Measurements from ENCODE around the gene KRTAP5-5. TPM values are rescaled to one million over a fixed set of nuclear protein-coding genes. Genes with fewer than 3 reads are reported as not detected.
"Not testable (repeated sequence)": the region's sequence is repeated elsewhere in the genome, so short reads cannot be mapped to it uniquely, and the experiment has no call there.

The KRTAP5-5 gene
- total RNA-seq, 1 donor from 2014 or later = not detected

GRCh38 chr11:1655168-1656060, 25.8 kb downstream of the KRTAP5-5 start:
- TF ChIP-seq CTCF (conservative IDR thresholded peaks at IDR 0.05; ENCODE audit: low read depth, low read length) = no peak

DNA sequence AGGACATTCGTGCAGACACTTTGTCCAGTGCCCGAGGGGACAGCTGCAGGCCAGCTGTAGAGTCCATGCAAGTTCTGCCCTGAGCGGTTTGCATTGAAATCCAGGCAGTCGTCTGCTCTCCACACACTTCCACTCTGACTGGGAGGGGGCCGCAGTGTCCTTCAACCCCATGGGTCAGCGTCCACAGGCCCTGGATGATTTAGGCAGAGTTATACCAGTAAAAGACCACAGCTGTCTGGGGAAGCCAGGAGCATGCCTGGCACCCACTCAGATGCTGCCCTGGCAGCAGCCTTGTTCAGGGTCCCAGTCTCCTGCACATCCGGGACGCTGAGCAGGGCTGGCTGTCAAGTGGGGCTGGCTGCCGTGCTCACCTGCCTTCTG, 26.5 kb downstream of the KRTAP5-5 start:
- DNase-seq (ENCODE audit: low read depth) = no peak
- TF ChIP-seq CTCF (conservative IDR thresholded peaks at IDR 0.05; ENCODE audit: low read depth, low read length) = no peak
- H3K4me3 ChIP-seq (ENCODE audit: low read depth, low read length) = no peak overlapping the region

More at GRCh38 chr11:1655168-1656060, 25.8 kb downstream of the KRTAP5-5 start:
- no peak overlapping the region for H3K4me3 ChIP-seq (ENCODE audit: low read depth, low read length)
- DNase-seq (ENCODE audit: low read depth) = no peak

- TF ChIP-seq CTCF (conservative IDR thresholded peaks at IDR 0.05; ENCODE audit: low read depth, low read length) = no peak
- H3K4me3 ChIP-seq (ENCODE audit: low read depth, low read length) = no peak overlapping the region
- DNase-seq (ENCODE audit: low read depth) = no peak
Measured at GRCh38 chr11:1656670-1657069, 27.1 kb downstream of the KRTAP5-5 start.

- no peak overlapping the region for H3K4me3 ChIP-seq (ENCODE audit: low read depth, low read length)
- no peak for TF ChIP-seq CTCF (conservative IDR thresholded peaks at IDR 0.05; ENCODE audit: low read depth, low read length)
- DNase-seq (ENCODE audit: low read depth) = no peak
Measured at GRCh38 chr11:1659506-1659905, 29.9 kb downstream of the KRTAP5-5 start.

GRCh38 chr11:1660111-1660867, 30.7 kb downstream of the KRTAP5-5 start:
- TF ChIP-seq CTCF (conservative IDR thresholded peaks at IDR 0.05; ENCODE audit: low read depth, low read length) = no peak
- DNase-seq (ENCODE audit: low read depth) = no peak
- H3K4me3 ChIP-seq (ENCODE audit: low read depth, low read length) = no peak overlapping the region

- not testable (repeated sequence) for DNase-seq (ENCODE audit: low read depth); H3K4me3 ChIP-seq (ENCODE audit: low read depth, low read length)
Measured at GRCh38 chr11:1661454-1662269, 32.1 kb downstream of the KRTAP5-5 start.

DNA sequence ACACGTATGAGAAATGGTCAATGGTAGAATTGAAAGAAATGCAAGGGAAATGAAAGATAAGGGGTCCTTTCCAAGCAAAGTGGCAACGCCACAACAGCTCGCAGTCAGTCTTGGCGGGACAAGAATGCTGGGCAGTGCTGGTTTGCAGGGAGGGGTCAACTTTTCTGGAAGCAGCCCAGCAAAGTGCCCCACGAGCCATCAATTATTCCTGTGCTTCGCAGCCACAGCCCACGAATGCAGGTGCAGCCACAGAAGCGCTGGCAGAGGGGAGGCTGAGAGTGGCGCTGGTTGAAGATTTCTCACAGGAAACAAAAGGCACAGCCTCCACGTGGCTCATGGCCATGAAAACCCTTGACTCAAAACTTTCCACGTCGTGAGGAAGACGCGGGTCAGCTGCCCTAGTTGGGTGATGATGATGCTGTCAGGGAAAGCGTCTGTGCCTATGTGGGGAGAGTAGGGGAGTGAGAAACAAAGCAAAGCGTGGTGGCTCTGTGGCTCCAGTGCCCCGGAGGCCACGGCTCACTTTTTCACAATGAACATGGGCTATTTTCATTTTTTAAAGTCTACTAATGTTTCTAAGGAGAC, 33.2 kb downstream of the KRTAP5-5 start:
- DNase-seq (ENCODE audit: low read depth) = not testable (repeated sequence)

More for the DNA sequence above, 33.2 kb downstream of the KRTAP5-5 start:
- not testable (repeated sequence) for H3K4me3 ChIP-seq (ENCODE audit: low read depth, low read length)
